NCI-H2107 treated with DMSO at 0.1 percent for 48 hours (cell line): Measurements from ENCODE around the gene FBXL17.

Experiments
- DNase-seq: peaks from one replicate; lab custom pipeline; 2025; ENCODE audit not compliant: unreplicated experiment; lab: John Stamatoyannopoulos, UW

FBXL17 gene

DNA sequence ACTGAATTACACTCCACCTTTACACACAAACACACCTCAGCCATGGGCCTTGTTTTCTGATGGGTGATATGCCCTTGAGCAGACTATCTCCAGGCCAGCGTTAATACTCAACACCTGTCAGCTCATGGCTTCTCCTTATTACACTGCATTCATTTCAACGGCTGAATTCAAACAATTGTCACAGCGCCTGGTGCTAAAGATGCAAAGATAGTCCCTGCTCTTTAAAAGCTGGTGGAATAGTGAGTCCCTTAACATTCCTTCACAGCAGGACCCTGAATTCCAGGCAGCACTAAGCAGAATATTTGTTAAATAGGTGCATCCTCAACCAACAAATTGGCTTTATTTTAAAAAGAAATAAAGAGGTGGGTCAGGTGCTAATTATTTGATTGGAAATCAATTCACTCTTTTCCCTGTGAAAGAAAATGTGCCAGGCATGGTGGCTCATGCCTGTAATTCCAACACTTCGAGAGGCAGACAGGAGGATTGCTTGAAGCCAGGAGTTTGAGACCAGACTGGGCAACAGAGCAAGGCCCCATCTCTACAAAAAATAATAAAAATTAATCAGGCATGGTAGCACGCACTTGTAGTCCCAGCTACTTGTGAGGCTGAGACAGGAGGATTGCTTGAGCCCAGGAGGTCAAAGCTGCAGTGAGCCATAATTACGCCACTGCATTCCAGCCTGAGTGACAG lies 555.4 kb downstream of the FBXL17 start:
- no peak for DNase-seq

DNA sequence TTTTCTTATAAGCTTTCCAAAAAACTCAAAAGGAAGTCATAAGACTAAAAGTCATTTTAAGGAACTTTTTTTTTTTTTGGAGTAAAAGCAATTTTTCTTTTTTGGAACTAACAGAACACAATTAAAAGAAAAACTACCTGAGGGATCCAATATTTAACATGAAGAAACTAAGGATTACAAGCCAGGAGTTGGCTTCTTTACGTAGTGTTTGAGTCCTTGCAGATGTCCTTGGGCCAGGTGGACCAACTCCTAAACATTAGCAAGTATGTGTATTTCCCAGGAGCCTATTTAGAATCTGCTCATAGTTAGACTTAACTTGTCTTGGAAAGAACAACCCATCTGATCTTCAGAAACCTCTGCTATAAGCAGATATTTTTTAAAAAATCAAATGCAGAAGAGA lies 557.1 kb downstream of the FBXL17 start:
- no peak for DNase-seq

DNA sequence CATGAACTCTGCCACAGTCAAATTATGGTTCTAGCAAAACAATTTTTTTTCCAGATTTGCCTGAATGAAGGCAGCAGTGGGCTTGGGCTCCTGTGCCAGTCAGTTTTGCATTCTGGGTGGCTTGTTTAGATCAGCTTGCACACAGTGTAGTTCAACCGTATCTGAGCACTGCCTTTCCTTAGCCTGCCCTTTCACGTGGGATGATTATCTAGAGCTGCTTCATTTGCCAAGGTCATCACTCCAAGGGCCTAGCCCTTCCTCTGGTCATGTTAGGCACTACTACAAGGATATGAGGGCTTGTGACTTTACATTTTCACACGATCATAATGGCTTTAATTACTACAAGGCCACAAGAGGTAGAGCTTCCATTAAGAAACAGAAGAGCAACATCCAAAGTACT lies 560.6 kb downstream of the FBXL17 start:
- no peak for DNase-seq

DNA sequence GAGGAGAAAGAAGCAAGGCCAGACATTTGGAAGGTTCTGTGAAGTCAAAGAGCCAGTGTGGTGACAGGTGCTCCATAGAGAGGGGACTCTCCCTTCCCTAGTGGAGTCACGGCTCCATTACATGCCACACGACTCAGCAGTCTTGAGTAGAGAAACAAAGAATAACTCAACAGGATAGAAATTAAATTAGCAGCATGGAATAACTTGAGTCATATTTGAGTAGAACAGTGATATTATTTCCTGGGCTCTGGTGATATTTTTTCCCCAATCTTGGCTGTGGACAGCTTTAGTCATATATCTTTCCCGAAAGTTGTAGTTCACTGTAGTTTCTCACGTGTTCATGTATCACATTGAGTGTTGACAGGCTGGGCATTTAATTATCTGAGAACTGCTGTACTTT lies 561.5 kb downstream of the FBXL17 start:
- no peak for DNase-seq

DNA sequence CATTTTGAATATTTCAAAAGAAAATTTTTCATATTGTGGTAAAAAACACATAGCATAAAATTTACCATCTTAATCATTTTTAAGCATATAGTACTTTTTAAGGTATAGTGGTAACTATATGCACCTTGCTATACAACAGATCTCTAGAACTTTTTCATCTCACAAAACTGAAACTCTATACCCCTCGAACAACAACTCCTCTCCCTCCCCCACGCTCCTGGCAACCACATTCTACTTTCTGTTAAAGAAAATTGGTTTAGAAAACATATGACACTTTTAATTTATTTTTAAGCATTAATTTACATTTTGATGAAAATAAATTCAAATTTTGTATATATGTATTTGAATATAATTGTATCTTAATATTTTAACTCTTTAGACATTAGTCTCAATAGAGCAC lies 563.9 kb downstream of the FBXL17 start:
- DNase-seq, result no peak

DNA sequence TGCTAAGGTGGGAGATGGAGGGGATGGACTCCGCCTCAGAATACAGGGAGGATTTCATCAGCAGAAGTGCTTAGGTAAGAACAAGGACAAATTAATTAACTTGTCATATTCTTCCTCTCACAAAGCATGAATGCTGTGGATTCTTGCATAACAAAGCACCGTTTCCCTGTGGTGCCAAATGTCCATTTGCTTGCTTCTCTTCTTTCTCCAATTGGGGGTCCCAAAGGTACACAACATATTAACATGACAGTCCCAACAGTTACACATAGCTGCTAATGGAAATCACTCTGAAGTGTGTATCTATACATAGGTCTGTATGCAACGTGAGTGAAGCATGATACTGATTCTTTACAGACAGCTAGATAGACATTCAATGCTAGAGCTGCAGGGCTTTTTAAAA lies 564.5 kb downstream of the FBXL17 start:
- no peak for DNase-seq

DNA sequence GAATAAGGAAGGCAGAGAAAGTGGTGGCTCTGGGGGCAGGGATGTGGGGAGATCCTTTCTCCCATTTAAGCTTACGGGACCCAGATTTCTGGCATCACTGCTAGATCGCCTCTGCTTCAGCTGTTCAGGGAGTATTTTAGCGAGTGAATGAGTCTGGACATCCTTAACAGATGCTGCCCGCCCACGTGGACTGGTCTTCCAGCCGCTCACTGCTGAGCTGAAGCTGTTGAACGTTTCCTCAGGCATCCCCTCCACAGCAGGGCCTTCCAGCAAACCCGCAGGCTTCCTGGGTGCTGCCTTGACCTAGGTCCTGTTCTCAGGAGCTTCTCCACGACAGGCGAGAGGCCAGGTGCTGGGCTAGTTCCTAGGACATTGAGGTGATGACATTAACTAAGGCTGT lies 566.8 kb downstream of the FBXL17 start:
- DNase-seq, result no peak

DNA sequence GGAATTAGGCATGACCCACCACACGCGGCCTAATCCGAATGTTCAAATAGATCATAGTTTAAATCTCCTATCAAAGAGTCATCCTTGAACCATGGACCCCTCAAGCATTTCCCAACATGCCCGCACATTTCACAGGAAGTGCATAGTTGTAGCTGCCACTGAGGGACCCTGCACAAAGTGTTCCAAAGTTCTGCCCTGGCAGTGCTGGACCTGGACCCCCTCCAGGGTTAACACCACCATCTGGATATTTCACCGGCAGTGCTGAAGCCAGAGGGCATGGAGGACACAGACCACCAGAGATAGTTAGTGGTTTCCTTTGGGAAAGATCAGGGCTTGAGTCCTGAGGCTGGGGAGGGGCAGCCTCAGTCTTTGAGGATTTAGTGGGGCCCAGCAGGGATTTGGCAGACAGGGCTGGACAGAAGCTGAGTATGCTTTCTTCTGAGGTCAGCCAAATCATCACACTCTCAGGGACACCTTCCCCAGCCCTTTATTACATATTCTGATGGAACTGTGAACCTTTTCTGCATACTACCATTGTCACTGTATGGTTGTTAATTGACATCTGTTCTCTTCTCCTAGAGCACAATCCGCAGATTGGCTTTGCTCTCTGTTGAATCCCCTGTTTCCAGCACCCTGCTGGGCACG lies 567.6 kb downstream of the FBXL17 start:
- no peak for DNase-seq

DNA sequence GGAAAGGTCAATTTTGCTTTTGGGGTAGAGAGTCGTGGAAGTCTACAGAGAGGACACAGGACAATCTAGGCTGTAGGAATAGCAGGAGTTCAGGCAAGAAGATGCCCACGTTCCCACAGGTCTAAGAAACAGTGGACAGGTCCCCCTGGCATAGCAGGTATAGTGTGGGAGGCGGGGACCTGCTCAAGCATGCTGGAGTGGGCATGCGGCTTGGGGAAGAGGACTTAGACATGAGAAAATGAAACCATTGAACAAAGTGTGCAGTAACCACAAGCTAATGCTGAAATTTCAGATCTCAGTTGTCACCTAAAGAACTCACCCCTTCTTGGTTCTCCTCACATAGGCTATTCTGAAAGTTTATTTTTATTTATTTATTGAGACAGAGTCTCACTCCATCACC lies 568.3 kb downstream of the FBXL17 start:
- no peak for DNase-seq

DNA sequence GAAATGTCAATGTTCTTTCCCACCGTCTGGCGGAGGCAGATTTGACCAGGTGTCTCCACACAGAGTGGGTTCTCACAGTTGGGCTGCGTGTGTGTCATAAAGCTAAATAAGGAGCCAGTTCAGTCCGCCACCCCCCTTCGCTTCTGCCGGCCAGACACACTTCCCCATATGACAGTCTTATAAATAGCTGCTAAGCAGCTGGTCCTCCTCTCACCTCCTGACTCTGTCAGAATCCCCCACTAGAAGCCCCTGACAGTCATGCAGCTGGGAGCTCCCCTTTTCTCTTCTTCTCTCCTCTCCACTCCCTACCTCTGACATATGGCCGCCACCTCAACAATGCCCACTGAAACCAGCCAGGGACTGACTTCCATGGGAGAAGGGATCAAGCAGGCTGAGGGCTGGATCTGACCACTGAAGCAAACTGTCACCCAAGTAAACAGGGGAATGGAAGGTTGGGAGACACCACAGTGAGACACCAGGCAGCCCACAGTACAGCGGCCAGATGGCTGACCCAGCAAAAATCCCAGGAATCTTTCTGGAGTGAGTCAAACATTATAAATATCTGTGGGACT lies 569.2 kb downstream of the FBXL17 start:
- no peak for DNase-seq

DNA sequence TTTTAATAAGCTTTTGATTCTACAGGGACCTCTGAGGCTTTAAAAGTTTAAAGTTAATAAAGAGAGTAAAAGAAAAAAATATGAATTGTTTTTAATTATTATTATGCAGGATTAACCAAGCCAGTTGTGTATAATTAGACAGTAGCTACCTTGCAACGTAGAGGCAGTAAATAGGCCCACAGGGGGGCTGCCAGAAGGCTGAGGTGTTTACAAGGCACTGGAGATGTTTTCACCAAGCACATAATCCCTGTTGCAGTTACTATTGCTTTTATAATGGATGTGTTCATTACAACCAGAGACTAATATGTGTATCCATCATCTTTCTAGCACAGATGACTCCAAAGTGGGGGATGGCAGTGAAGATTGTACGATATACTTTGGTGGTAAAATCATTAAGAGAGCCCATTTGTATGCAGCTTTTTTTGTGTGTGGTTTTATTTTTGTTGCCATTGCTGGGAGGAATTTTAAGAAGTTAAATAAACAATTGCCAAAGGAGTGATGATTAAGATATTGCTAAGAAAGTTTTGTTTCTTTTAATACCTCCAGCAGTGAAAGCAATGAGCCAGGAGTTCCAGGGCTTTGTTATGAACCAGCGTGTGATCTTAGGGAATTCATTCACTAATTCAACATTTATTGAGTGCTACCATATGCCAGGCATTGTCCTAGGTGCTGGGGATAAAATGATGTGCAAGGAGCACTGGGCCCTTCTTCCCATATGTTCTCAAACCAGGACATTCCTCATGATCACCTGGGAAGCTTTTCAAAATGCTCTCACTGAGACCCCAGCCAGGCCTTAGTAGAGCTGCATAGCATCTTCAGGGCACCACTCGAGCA lies 572.5 kb downstream of the FBXL17 start:
- DNase-seq, result no peak
